Measurements from ENCODE around the gene UBE2D2. TPM values are rescaled to one million over a fixed set of nuclear protein-coding genes. Genes with fewer than 3 reads are reported as not detected.

The UBE2D2 gene
- total and polyA plus RNA-seq, 7 donors = 61.5 to 177 (median 93.0) TPM

GRCh38 chr5:139565411-139566305, 4.5 kb downstream of the UBE2D2 start:
- peaks cover 0 to 64% (median 56%) of the 10 kb centered on the region in 4 donors for H3K4me1 ChIP-seq
- no peak for TF ChIP-seq POLR2AphosphoS5 (IDR thresholded peaks at IDR 0.05)
- no peak for TF ChIP-seq CTCF (IDR thresholded peaks at IDR 0.05)
- no peak for TF ChIP-seq EP300 (IDR thresholded peaks at IDR 0.05)
- TF ChIP-seq POLR2A (IDR thresholded peaks at IDR 0.05) = no peak
- H3K36me3 ChIP-seq = peaks cover 0 to 7% (median 0%) of the 10 kb centered on the region in 4 donors
- H3K9me3 ChIP-seq = no peaks in the 10 kb centered on the region
- intact Hi-C loops (cut with DNase I) = no loop called here
- H3K27me3 ChIP-seq = no peaks in the 10 kb centered on the region
- no peak overlapping the region for H3K4me3 ChIP-seq
- 70 to 79% methylated on average over 6 of the region's 6 CpGs for WGBS, 2 donors
- H3K27ac ChIP-seq = peak overlapping the region in 3 of 4 donors; percentile 0 to 45 (median 13)
- peak; percentile 22 for DNase-seq

- Histone ChIP-seq H3K27me3 (no peaks in the 10 kb centered on the region), H3K9me3 (no peaks in the 10 kb centered on the region), H3K4me3 (no peak overlapping the region), H3K27ac (no peak overlapping the region), H3K36me3 (peaks cover 0 to 7% (median 0%) of the 10 kb centered on the region in 4 donors), H3K4me1 (peaks cover 0 to 70% (median 58%) of the 10 kb centered on the region in 4 donors)
- DNase-seq = no peak
- intact Hi-C loops (cut with DNase I) = no loop called here
- TF ChIP-seq CTCF (IDR thresholded peaks at IDR 0.05) (no peak), POLR2AphosphoS5 (IDR thresholded peaks at IDR 0.05) (no peak), EP300 (IDR thresholded peaks at IDR 0.05) (no peak), POLR2A (IDR thresholded peaks at IDR 0.05) (no peak)
- WGBS, 2 donors = 80 to 88% methylated on average over 5 of the region's 5 CpGs
These were observed 5.5 kb downstream of the UBE2D2 start for GRCh38 chr5:139566611-139567010.

- Histone ChIP-seq H3K27ac (no peak overlapping the region), H3K9me3 (no peaks in the 10 kb centered on the region), H3K4me1 (peaks cover 0 to 61% (median 50%) of the 10 kb centered on the region in 4 donors), H3K36me3 (peaks cover 0 to 7% (median 0%) of the 10 kb centered on the region in 4 donors), H3K27me3 (no peaks in the 10 kb centered on the region), H3K4me3 (no peak overlapping the region)
- DNase-seq = no peak
- TF ChIP-seq POLR2A (IDR thresholded peaks at IDR 0.05) (no peak), EP300 (IDR thresholded peaks at IDR 0.05) (no peak), CTCF (IDR thresholded peaks at IDR 0.05) (no peak), POLR2AphosphoS5 (IDR thresholded peaks at IDR 0.05) (no peak)
- intact Hi-C loops (cut with DNase I) = no loop called here
- WGBS, 2 donors = 18 to 57% methylated on average over 2 of the region's 2 CpGs
These were observed 8.3 kb downstream of the UBE2D2 start for GRCh38 chr5:139569270-139569955.

GRCh38 chr5:139571543-139571942, 10.4 kb downstream of the UBE2D2 start:
- no peak overlapping the region for H3K4me3 ChIP-seq
- DNase-seq = no peak
- no peaks in the 10 kb centered on the region for H3K9me3 ChIP-seq
- H3K4me1 ChIP-seq = peaks cover 0 to 57% (median 47%) of the 10 kb centered on the region in 4 donors
- H3K36me3 ChIP-seq = peaks cover 0 to 7% (median 0%) of the 10 kb centered on the region in 4 donors
- no peaks in the 10 kb centered on the region for H3K27me3 ChIP-seq
- intact Hi-C loops (cut with DNase I) = no loop called here
- WGBS, 2 donors = 57 to 58% methylated on average over 3 of the region's 3 CpGs
- TF ChIP-seq CTCF (IDR thresholded peaks at IDR 0.05) (no peak), POLR2A (IDR thresholded peaks at IDR 0.05) (no peak), POLR2AphosphoS5 (IDR thresholded peaks at IDR 0.05) (no peak), EP300 (IDR thresholded peaks at IDR 0.05) (no peak)
- H3K27ac ChIP-seq = no peak overlapping the region
